Chondrocyte (in vitro differentiated cells): ENCODE results near the gene PYGO1. TPM values are rescaled to one million over a fixed set of nuclear protein-coding genes. Genes with fewer than 3 reads are reported as not detected.
A peak's percentile ranks its signal among the peaks of the same experiment; 100 is the strongest.

ENCODE experiments used
- DNase-seq: peaks from one replicate; pipeline ENCODE4 v3.0.0; 2021; ENCODE audit warnings: mixed read lengths, low spot score
- H3K27ac Mint-ChIP-seq: one replicate; pipeline ENCODE4 v1.8.0; 2021; ENCODE audit warnings: mild to moderate bottlenecking, moderate library complexity, mixed read lengths; ENCODE audit not compliant: unreplicated experiment
- H3K27me3 Mint-ChIP-seq: 2 replicates; pipeline ENCODE4 v1.8.0; 2021; ENCODE audit warnings: low read depth, mixed read lengths
- H3K36me3 Mint-ChIP-seq: 2 replicates; pipeline ENCODE4 v1.8.0; 2021; ENCODE audit warnings: low read depth, mixed read lengths
- H3K4me1 Mint-ChIP-seq: 2 replicates; pipeline ENCODE4 v1.8.0; 2021; ENCODE audit warnings: low read depth, mild to moderate bottlenecking, mixed read lengths
- H3K4me3 Mint-ChIP-seq: one replicate; pipeline ENCODE4 v1.8.0; 2021; ENCODE audit warnings: mild to moderate bottlenecking, moderate library complexity, mixed read lengths; ENCODE audit not compliant: unreplicated experiment
- H3K9me3 Mint-ChIP-seq: 2 replicates; pipeline ENCODE4 v1.8.0; 2021; ENCODE audit warnings: low read depth, mixed read lengths
- CTCF ChIP-seq: fragments of 200-600 bp; sonication (generic); IDR thresholded peaks from 2 replicates; pipeline ENCODE4 v1.5.0; 2021; ENCODE audit warnings: antibody characterized with exemption, mild to moderate bottlenecking, moderate library complexity
- total RNA-seq: library from RNA; stranded (reverse); gene quantifications from 3 replicates; pipeline ENCODE4 v1.2.1, GENCODE V29; 2021

Gene PYGO1
- total RNA-seq, 1 donor from 2014 or later, result 20.5 TPM

GRCh38 chr15:55574096-55574495 lies 14.0 kb downstream of the PYGO1 start:
- H3K4me3 Mint-ChIP-seq, result no peak overlapping the region
- no peak overlapping the region for H3K27ac Mint-ChIP-seq
- no peak for DNase-seq
- peaks cover 5% of the 10 kb centered on the region for H3K36me3 Mint-ChIP-seq
- no peaks in the 10 kb centered on the region for H3K27me3 Mint-ChIP-seq
- H3K4me1 Mint-ChIP-seq, result peaks cover 22% of the 10 kb centered on the region
- peaks cover 9% of the 10 kb centered on the region for H3K9me3 Mint-ChIP-seq
- no peak for TF ChIP-seq CTCF

- H3K9me3 Mint-ChIP-seq, result peaks cover 9% of the 10 kb centered on the region
- no peak overlapping the region for H3K27ac Mint-ChIP-seq
- no peak for DNase-seq
- peaks cover 18% of the 10 kb centered on the region for H3K4me1 Mint-ChIP-seq
- H3K4me3 Mint-ChIP-seq, result no peak overlapping the region
- peaks cover 5% of the 10 kb centered on the region for H3K36me3 Mint-ChIP-seq
- no peak for TF ChIP-seq CTCF
- H3K27me3 Mint-ChIP-seq, result no peaks in the 10 kb centered on the region
Observed at GRCh38 chr15:55573224-55573623, 14.9 kb downstream of the PYGO1 start.

GRCh38 chr15:55564347-55565145 lies 23.6 kb downstream of the PYGO1 start:
- Mint-ChIP-seq H3K36me3 (peaks cover 12% of the 10 kb centered on the region), H3K27me3 (no peaks in the 10 kb centered on the region), H3K27ac (no peak overlapping the region), H3K4me1 (no peaks in the 10 kb centered on the region), H3K4me3 (no peak overlapping the region), H3K9me3 (peaks cover 26% of the 10 kb centered on the region)
- TF ChIP-seq CTCF, result peak; percentile 20
- no peak for DNase-seq

- Mint-ChIP-seq H3K27me3 (no peaks in the 10 kb centered on the region), H3K36me3 (peaks cover 12% of the 10 kb centered on the region), H3K9me3 (peaks cover 32% of the 10 kb centered on the region), H3K4me3 (no peak overlapping the region), H3K27ac (no peak overlapping the region), H3K4me1 (no peaks in the 10 kb centered on the region)
- no peak for DNase-seq
- TF ChIP-seq CTCF, result no peak
Observed at GRCh38 chr15:55562601-55563000, 25.5 kb downstream of the PYGO1 start.

DNA sequence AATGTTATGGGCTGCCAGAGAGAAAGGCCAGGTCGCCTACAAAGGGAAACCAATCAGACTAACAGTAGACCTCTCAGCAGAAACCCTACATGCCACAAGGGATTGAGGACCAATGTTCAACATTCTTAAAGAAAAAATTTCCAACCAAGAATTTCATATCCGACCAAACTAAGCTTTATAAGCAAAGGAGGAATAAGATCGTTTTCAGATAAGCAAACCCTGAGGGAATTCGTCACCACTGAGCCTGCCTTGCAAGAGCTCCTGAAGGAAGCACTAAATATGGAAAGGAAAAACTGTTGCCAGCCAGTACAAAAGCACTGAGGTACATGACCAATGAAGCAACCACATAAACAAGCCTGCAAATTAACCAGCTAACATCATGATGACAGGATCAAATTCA lies 33.1 kb downstream of the PYGO1 start:
- Mint-ChIP-seq H3K9me3 (peaks cover 40% of the 10 kb centered on the region), H3K27me3 (no peaks in the 10 kb centered on the region), H3K4me3 (no peak overlapping the region), H3K36me3 (peaks cover 20% of the 10 kb centered on the region), H3K27ac (no peak overlapping the region), H3K4me1 (peaks cover 25% of the 10 kb centered on the region)
- no peak for DNase-seq
- no peak for TF ChIP-seq CTCF
